HCT116 (cell line): ENCODE data around the gene SKAP1. TPM values are rescaled to one million over a fixed set of nuclear protein-coding genes. Genes with fewer than 3 reads are reported as not detected.

ENCODE experiments used
- ATAC-seq: fragments of 200-7000 bp; cut with Tn5 transposase; 2 replicates; pipeline ENCODE4 v1.9.1; 2020; ENCODE audit warnings: mild to moderate bottlenecking, moderate library complexity
- BruUV-seq: library from RNA; stranded (reverse); fragments of 400-500 nt; replicated peaks from 2 replicates; lab custom pipeline; 2021; lab: Mats Ljungman, UMichigan
- CTCF ChIA-PET: fragments of 300-600 bp; sonication (Branson Sonifier 250); formaldehyde crosslinking; loops from one replicate; lab custom pipeline; 2021; ENCODE audit warnings: antibody characterized with exemption; lab: Charles Lee
- POLR2A ChIA-PET: fragments of 300-600, 350-600 bp; sonication (Branson Sonifier 250); formaldehyde crosslinking; loops from one replicate; lab custom pipeline; 2021; ENCODE audit warnings: antibody characterized with exemption; lab: Charles Lee
- RAD21 ChIA-PET, 2 experiments: fragments of 300-600 bp; sonication (Branson Sonifier 250); formaldehyde crosslinking; loops; one replicate each; lab custom pipeline; 2023; ENCODE audit warnings: low total read pairs in 2 of 2; ENCODE audit not compliant: uncharacterized antibody in 2 of 2, unreplicated experiment in 2 of 2, low non-redundant PET in 1 of 2; lab: Charles Lee
- DNase-seq: peaks from one replicate; pipeline ENCODE4 v3.0.0-alpha.2; 2010; ENCODE audit warnings: low read depth, low spot score
- H2AFZ ChIP-seq: fragments of 200-600 bp; shearing (Covaris generic), sonication (generic); 2 replicates; pipeline ENCODE4 v1.6.1; 2017; ENCODE audit warnings: low read depth, mixed run types, mixed read lengths, antibody characterized with exemption, low read length; ENCODE audit not compliant: poor library complexity, severe bottlenecking
- H3K27ac ChIP-seq: 2 replicates; pipeline ENCODE4 v1.5.1; 2012; ENCODE audit warnings: low read depth, low read length
- H3K27me3 ChIP-seq: fragments of 200-600 bp; sonication (generic); 2 replicates; pipeline ENCODE4 v1.6.1; 2016; ENCODE audit warnings: mixed run types, low read length, mixed read lengths; ENCODE audit not compliant: insufficient read depth
- H3K36me3 ChIP-seq, 2 experiments: fragments of 200-500 bp in 1 of 2; fragments of 200-600 bp in 1 of 2; sonication (Bioruptor generic) in 1 of 2; sonication (generic) in 1 of 2; 2 replicates each; pipeline versions ENCODE4 v1.5.1 to v1.6.1; 2014 to 2016; ENCODE audit warnings: low read length in 2 of 2, inconsistent platforms in 1 of 2, mixed read lengths in 1 of 2, mixed run types in 1 of 2; ENCODE audit not compliant: insufficient read depth in 2 of 2, control insufficient read depth in 1 of 2
- H3K4me1 ChIP-seq, 2 experiments: fragments of 200-600 bp in 1 of 2; sonication (generic) in 1 of 2; 2 replicates each; pipeline versions ENCODE4 v1.5.1 to v1.6.1; 2012 to 2017; ENCODE audit warnings: low read length in 2 of 2, inconsistent platforms in 1 of 2, mild to moderate bottlenecking in 1 of 2, mixed read lengths in 1 of 2, mixed run types in 1 of 2, moderate library complexity in 1 of 2; ENCODE audit not compliant: insufficient read depth in 2 of 2, control insufficient read depth in 1 of 2
- H3K4me2 ChIP-seq: fragments of 200-600 bp; sonication (generic); 2 replicates; pipeline ENCODE4 v1.6.1; 2017; ENCODE audit warnings: mixed run types, low read length, mixed read lengths
- H3K4me3 ChIP-seq, 2 experiments: fragments of 200-600 bp in 1 of 2; sonication (generic) in 1 of 2; replicated peaks in 1 of 2; 2 replicates each; pipeline ENCODE4 v1.5.1; 2011 to 2016; ENCODE audit warnings: low read length in 2 of 2, control low read depth in 1 of 2, low read depth in 1 of 2, mild to moderate bottlenecking in 1 of 2, mixed read lengths in 1 of 2, mixed run types in 1 of 2
- H3K79me2 ChIP-seq: fragments of 200-600 bp; sonication (generic); 2 replicates; pipeline ENCODE4 v1.6.1; 2017; ENCODE audit warnings: mild to moderate bottlenecking, mixed run types, low read length, moderate library complexity, mixed read lengths; ENCODE audit not compliant: insufficient read depth
- H3K9ac ChIP-seq: fragments of 200-600 bp; sonication (generic); 2 replicates; pipeline ENCODE4 v1.6.1; 2016; ENCODE audit warnings: low read length, mixed read lengths
- H3K9me2 ChIP-seq: fragments of 200-600 bp; sonication (generic), shearing (Covaris generic); 2 replicates; pipeline ENCODE4 v1.6.1; 2017; ENCODE audit warnings: mixed run types, mild to moderate bottlenecking, moderate library complexity; ENCODE audit not compliant: insufficient read depth
- H3K9me3 ChIP-seq, 2 experiments: fragments of 200-500 bp in 1 of 2; fragments of 200-600 bp in 1 of 2; sonication (Bioruptor generic) in 1 of 2; sonication (generic) in 1 of 2; 2 replicates each; pipeline ENCODE4 v1.6.1; 2014 to 2017; ENCODE audit warnings: low read length in 2 of 2, mixed read lengths in 2 of 2, inconsistent platforms in 1 of 2, low read depth in 1 of 2, mild to moderate bottlenecking in 1 of 2, mixed run types in 1 of 2, moderate library complexity in 1 of 2; ENCODE audit not compliant: control insufficient read depth in 1 of 2, insufficient read depth in 1 of 2
- H4K20me1 ChIP-seq: fragments of 200-600 bp; sonication (generic), shearing (Covaris generic); 2 replicates; pipeline ENCODE4 v1.6.1; 2017; ENCODE audit warnings: mixed run types, mild to moderate bottlenecking, moderate library complexity; ENCODE audit not compliant: insufficient read depth
- ELF1 ChIP-seq: IDR thresholded peaks from 2 replicates; pipeline ENCODE4 v1.6.1; 2012; ENCODE audit warnings: low read depth, borderline replicate concordance
- EZH2 ChIP-seq: fragments of 200-600 bp; sonication (generic); IDR thresholded peaks from 2 replicates; pipeline ENCODE4 v1.6.1; 2017; ENCODE audit warnings: antibody characterized with exemption, mixed run types
- JUND ChIP-seq: IDR thresholded peaks from 2 replicates; pipeline ENCODE4 v1.6.1; 2012
- POLR2AphosphoS5 ChIP-seq: IDR thresholded peaks from 2 replicates; pipeline ENCODE4 v1.6.1; 2011; ENCODE audit warnings: mild to moderate bottlenecking, low read depth, low read length, moderate library complexity
- REST ChIP-seq: IDR thresholded peaks from 2 replicates; pipeline ENCODE4 v1.6.1; 2012; ENCODE audit warnings: low read depth
- SRF ChIP-seq: IDR thresholded peaks from 2 replicates; pipeline ENCODE4 v1.6.1; 2012; ENCODE audit warnings: low read depth
- intact Hi-C: fragments of 100-400 bp; cut with micrococcal nuclease; formaldehyde crosslinking; loops from 2 replicates; pipeline ENCODE4 v1.10.0; 2022
- total RNA-seq: library from RNA; stranded (reverse); gene quantifications from one replicate; pipeline ENCODE4 v1.2.1, GENCODE V29; 2021; ENCODE audit not compliant: unreplicated experiment

Gene SKAP1
- total RNA-seq, 1 experiment from 2014 or later: 12.4 TPM

- Histone ChIP-seq H3K27me3 (no peaks in the 10 kb centered on the region), H3K79me2 (no peaks in the 10 kb centered on the region), H3K9me2 (no peaks in the 10 kb centered on the region), H3K9me3 (no peaks in the 10 kb centered on the region), H4K20me1 (no peaks in the 10 kb centered on the region), H3K4me3 (no peak overlapping the region), H3K27ac (no peak overlapping the region), H2AFZ (peak overlapping the region; percentile 58), H3K4me2 (no peak overlapping the region), H3K4me1 (peaks cover 0 to 9% of the 10 kb centered on the region in 2 experiments; a peak in 2 of 4 replicates), H3K36me3 (no peaks in the 10 kb centered on the region)
- intact Hi-C loops: loop anchor here (10.0 kb wide), 1 partner anchor 308 kb away; no protein-coding TSS in a partner anchor
- RAD21 ChIA-PET: interaction anchor here in 1 of 2 experiments (0.5 kb wide), 1 partner anchor 202 kb away, joined by 4 read pairs; no protein-coding TSS in a partner anchor
- ATAC-seq (no peak), DNase-seq (no peak)
- BruUV-seq: no TSS peak
- POLR2A ChIA-PET: no interaction called here
- CTCF ChIA-PET: interaction anchor here (1.1 to 4.8 kb wide), 11 partner anchors 8 to 308 kb away, joined by 3 to 70 read pairs (median 11); no protein-coding TSS in a partner anchor
- TF ChIP-seq JUND (no peak), ELF1 (no peak), POLR2AphosphoS5 (no peak)
- TF ChIP-seq, all 23 proteins: peak for 0
- H3K9ac ChIP-seq: no peak overlapping the region
Observed at GRCh38 chr17:48333034-48333530, 96.9 kb downstream of the SKAP1 start.

- Histone ChIP-seq H2AFZ (no peak overlapping the region), H3K4me2 (no peak overlapping the region), H3K4me1 (peaks cover 0 to 9% of the 10 kb centered on the region in 2 experiments; a peak in 2 of 4 replicates), H4K20me1 (no peaks in the 10 kb centered on the region), H3K4me3 (no peak overlapping the region), H3K27me3 (no peaks in the 10 kb centered on the region), H3K9me2 (no peaks in the 10 kb centered on the region), H3K27ac (no peak overlapping the region), H3K36me3 (no peaks in the 10 kb centered on the region), H3K79me2 (no peaks in the 10 kb centered on the region), H3K9ac (no peak overlapping the region), H3K9me3 (no peaks in the 10 kb centered on the region)
- ChIA-PET POLR2A (interaction anchor here (0.6 kb wide), 1 partner anchor 189 kb away, joined by 3 read pairs; no protein-coding TSS in a partner anchor), CTCF (interaction anchor here (1.0 to 1.2 kb wide), 3 partner anchors 21 to 70 kb away, joined by 3 to 5 read pairs (median 4); no protein-coding TSS in a partner anchor), RAD21 (no interaction called here)
- TF ChIP-seq REST (no peak), SRF (no peak), EZH2 (no peak)
- ATAC-seq: no peak
- no TSS peak for BruUV-seq
- intact Hi-C loops: loop anchor here (10.0 kb wide), 1 partner anchor 306 kb away; no protein-coding TSS in a partner anchor
- DNase-seq: no peak
Observed at GRCh38 chr17:48330887-48331286, 99.1 kb downstream of the SKAP1 start.
